ENCODE measurements around the gene HLA-DPA1. TPM values are rescaled to one million over a fixed set of nuclear protein-coding genes. Genes with fewer than 3 reads are reported as not detected.

The HLA-DPA1 gene
- total RNA-seq, 6 experiments from 2014 or later: 0.94 to 3.8 (median 1.9) TPM

DNA sequence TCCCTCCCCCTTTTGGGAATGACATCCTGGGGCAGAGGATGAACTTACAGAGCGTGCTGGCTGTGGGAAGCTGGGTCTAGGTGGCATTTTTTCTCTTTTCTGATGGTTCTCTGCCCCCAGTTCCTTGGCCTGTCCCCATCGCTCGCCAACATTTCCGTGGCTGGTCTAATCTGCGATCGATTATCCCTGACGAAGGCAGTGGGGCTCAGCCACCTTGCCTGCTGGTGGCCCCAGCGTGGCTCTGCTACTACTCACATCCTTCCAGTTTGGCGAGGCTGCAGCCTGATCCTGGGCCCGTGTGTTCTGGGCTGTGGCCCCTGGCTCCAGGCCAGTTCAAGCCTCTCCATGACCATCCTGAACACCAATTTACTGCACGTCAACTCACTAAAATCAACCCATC lies 57.7 kb downstream of the HLA-DPA1 start:
- Mint-ChIP-seq H3K4me3 (no peak overlapping the region), H3K9me3 (no peaks in the 10 kb centered on the region), H3K4me1 (ENCODE audit: low read depth) (no peaks in the 10 kb centered on the region), H3K27me3 (ENCODE audit: insufficient read depth) (peaks cover 33% of the 10 kb centered on the region), H3K36me3 (ENCODE audit: low read depth) (no peaks in the 10 kb centered on the region), H3K27ac (no peak overlapping the region)
- no peak for DNase-seq
- TF ChIP-seq, protein P1, sequence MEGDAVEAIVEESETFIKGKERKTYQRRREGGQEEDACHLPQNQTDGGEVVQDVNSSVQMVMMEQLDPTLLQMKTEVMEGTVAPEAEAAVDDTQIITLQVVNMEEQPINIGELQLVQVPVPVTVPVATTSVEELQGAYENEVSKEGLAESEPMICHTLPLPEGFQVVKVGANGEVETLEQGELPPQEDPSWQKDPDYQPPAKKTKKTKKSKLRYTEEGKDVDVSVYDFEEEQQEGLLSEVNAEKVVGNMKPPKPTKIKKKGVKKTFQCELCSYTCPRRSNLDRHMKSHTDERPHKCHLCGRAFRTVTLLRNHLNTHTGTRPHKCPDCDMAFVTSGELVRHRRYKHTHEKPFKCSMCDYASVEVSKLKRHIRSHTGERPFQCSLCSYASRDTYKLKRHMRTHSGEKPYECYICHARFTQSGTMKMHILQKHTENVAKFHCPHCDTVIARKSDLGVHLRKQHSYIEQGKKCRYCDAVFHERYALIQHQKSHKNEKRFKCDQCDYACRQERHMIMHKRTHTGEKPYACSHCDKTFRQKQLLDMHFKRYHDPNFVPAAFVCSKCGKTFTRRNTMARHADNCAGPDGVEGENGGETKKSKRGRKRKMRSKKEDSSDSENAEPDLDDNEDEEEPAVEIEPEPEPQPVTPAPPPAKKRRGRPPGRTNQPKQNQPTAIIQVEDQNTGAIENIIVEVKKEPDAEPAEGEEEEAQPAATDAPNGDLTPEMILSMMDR (IDR thresholded peaks at IDR 0.05): no peak

- no peaks in the 10 kb centered on the region for H3K9me3 Mint-ChIP-seq
- H3K36me3 Mint-ChIP-seq (ENCODE audit: low read depth): no peaks in the 10 kb centered on the region
- no peak overlapping the region for H3K27ac Mint-ChIP-seq
- H3K4me3 Mint-ChIP-seq: no peak overlapping the region
- no peaks in the 10 kb centered on the region for H3K4me1 Mint-ChIP-seq (ENCODE audit: low read depth)
- TF ChIP-seq, protein P1 (IDR thresholded peaks at IDR 0.05): peak; percentile 94
- H3K27me3 Mint-ChIP-seq (ENCODE audit: insufficient read depth): peaks cover 33% of the 10 kb centered on the region
- DNase-seq: peak; percentile 72
These were observed 58.4 kb downstream of the HLA-DPA1 start for GRCh38 chr6:33014841-33015634.

Other genes starting within 250 kb of the HLA-DPA1 start
- gene TAP2, start 234.9 kb downstream of the HLA-DPA1 start, total RNA-seq (2021; fragmentation: NEBNext Ultra II Directional; extraction: Animal tissue kit (Norgen Biotek cat#: 25700)): 10 to 100 TPM; 25.3 to 47.5 (median 39.2) TPM
- gene PSMB8, start 229.6 kb downstream of the HLA-DPA1 start, total RNA-seq (2021; fragmentation: NEBNext Ultra II Directional; extraction: Animal tissue kit (Norgen Biotek cat#: 25700)): 10 to 100 TPM; 24.4 to 43.3 (median 39.5) TPM
- 10 to 100 TPM; 29.9 to 42.6 (median 37.8) TPM for gene TAP1, start 219.9 kb downstream of the HLA-DPA1 start, total RNA-seq (2021; fragmentation: NEBNext Ultra II Directional; extraction: Animal tissue kit (Norgen Biotek cat#: 25700))
- 10 to 100 TPM in 4 of 6 experiments, 1 to 10 TPM in 2; 4.9 to 23.9 (median 20.9) TPM for gene PSMB9, start 219.5 kb downstream of the HLA-DPA1 start, total RNA-seq (2021; fragmentation: NEBNext Ultra II Directional; extraction: Animal tissue kit (Norgen Biotek cat#: 25700))
- gene HLA-DMB, start 132.6 kb downstream of the HLA-DPA1 start, total RNA-seq (2021; fragmentation: NEBNext Ultra II Directional; extraction: Animal tissue kit (Norgen Biotek cat#: 25700)): not detected
- 1 to 10 TPM; 2.0 to 3.1 (median 2.2) TPM for gene HLA-DMA, start 120.6 kb downstream of the HLA-DPA1 start, total RNA-seq (2021; fragmentation: NEBNext Ultra II Directional; extraction: Animal tissue kit (Norgen Biotek cat#: 25700))
- gene BRD2, start 105.1 kb downstream of the HLA-DPA1 start, total RNA-seq (2021; fragmentation: NEBNext Ultra II Directional; extraction: Animal tissue kit (Norgen Biotek cat#: 25700)): 100 to 1,000 TPM; 147 to 163 (median 157) TPM
- not detected for gene HLA-DOA, start 64.1 kb downstream of the HLA-DPA1 start, total RNA-seq (2021; fragmentation: NEBNext Ultra II Directional; extraction: Animal tissue kit (Norgen Biotek cat#: 25700))
- 1 to 10 TPM; 1.6 to 4.8 (median 1.9) TPM for gene HLA-DPB1, start 2.3 kb upstream of the HLA-DPA1 start, total RNA-seq (2021; fragmentation: NEBNext Ultra II Directional; extraction: Animal tissue kit (Norgen Biotek cat#: 25700))
- gene COL11A2, start 118.8 kb upstream of the HLA-DPA1 start, total RNA-seq (2021; fragmentation: NEBNext Ultra II Directional; extraction: Animal tissue kit (Norgen Biotek cat#: 25700)): under 1 TPM; 0.15 to 0.69 (median 0.38) TPM
- gene RXRB, start 127.0 kb upstream of the HLA-DPA1 start, total RNA-seq (2021; fragmentation: NEBNext Ultra II Directional; extraction: Animal tissue kit (Norgen Biotek cat#: 25700)): 10 to 100 TPM; 37.3 to 41.6 (median 38.3) TPM
- gene SLC39A7, start 127.2 kb upstream of the HLA-DPA1 start, total RNA-seq (2021; fragmentation: NEBNext Ultra II Directional; extraction: Animal tissue kit (Norgen Biotek cat#: 25700)): 100 to 1,000 TPM; 215 to 240 (median 225) TPM
- 1 to 10 TPM in 2 of 6 experiments, under 1 TPM in 4; 0.39 to 1.2 (median 0.73) TPM for gene HSD17B8, start 131.0 kb upstream of the HLA-DPA1 start, total RNA-seq (2021; fragmentation: NEBNext Ultra II Directional; extraction: Animal tissue kit (Norgen Biotek cat#: 25700))
- gene RING1, start 134.9 kb upstream of the HLA-DPA1 start, total RNA-seq (2021; fragmentation: NEBNext Ultra II Directional; extraction: Animal tissue kit (Norgen Biotek cat#: 25700)): 10 to 100 TPM; 43.4 to 55.1 (median 52.1) TPM
- gene VPS52, start 198.2 kb upstream of the HLA-DPA1 start, total RNA-seq (2021; fragmentation: NEBNext Ultra II Directional; extraction: Animal tissue kit (Norgen Biotek cat#: 25700)): 10 to 100 TPM; 35.7 to 51.4 (median 44.4) TPM
- gene RPS18, start 198.4 kb upstream of the HLA-DPA1 start, total RNA-seq (2021; fragmentation: NEBNext Ultra II Directional; extraction: Animal tissue kit (Norgen Biotek cat#: 25700)): 1,000 to 10,000 TPM; 1,449 to 2,347 (median 1,965) TPM
- 1 to 10 TPM in 5 of 6 experiments, under 1 TPM in 1; 0.66 to 3.0 (median 2.7) TPM for gene B3GALT4, start 203.5 kb upstream of the HLA-DPA1 start, total RNA-seq (2021; fragmentation: NEBNext Ultra II Directional; extraction: Animal tissue kit (Norgen Biotek cat#: 25700))
- 10 to 100 TPM; 71.0 to 89.9 (median 74.6) TPM for gene WDR46, start 215.6 kb upstream of the HLA-DPA1 start, total RNA-seq (2021; fragmentation: NEBNext Ultra II Directional; extraction: Animal tissue kit (Norgen Biotek cat#: 25700))
- 10 to 100 TPM; 52.1 to 73.7 (median 69.7) TPM for gene PFDN6, start 216.0 kb upstream of the HLA-DPA1 start, total RNA-seq (2021; fragmentation: NEBNext Ultra II Directional; extraction: Animal tissue kit (Norgen Biotek cat#: 25700))
- gene RGL2, start 225.3 kb upstream of the HLA-DPA1 start, total RNA-seq (2021; fragmentation: NEBNext Ultra II Directional; extraction: Animal tissue kit (Norgen Biotek cat#: 25700)): 10 to 100 TPM; 26.7 to 31.6 (median 27.9) TPM
- 100 to 1,000 TPM in 5 of 6 experiments, 10 to 100 TPM in 1; 88.7 to 118 (median 104) TPM for gene TAPBP, start 240.4 kb upstream of the HLA-DPA1 start, total RNA-seq (2021; fragmentation: NEBNext Ultra II Directional; extraction: Animal tissue kit (Norgen Biotek cat#: 25700))
- gene ZBTB22, start 244.1 kb upstream of the HLA-DPA1 start, total RNA-seq (2021; fragmentation: NEBNext Ultra II Directional; extraction: Animal tissue kit (Norgen Biotek cat#: 25700)): 10 to 100 TPM; 15.2 to 19.9 (median 17.0) TPM
- 10 to 100 TPM; 44.9 to 53.2 (median 50.4) TPM for gene DAXX, start 249.3 kb upstream of the HLA-DPA1 start, total RNA-seq (2021; fragmentation: NEBNext Ultra II Directional; extraction: Animal tissue kit (Norgen Biotek cat#: 25700))

Measured in HFFc6 (cell line).